NCI-H1092 treated with DMSO at 0.1 percent for 48 hours (cell line): ENCODE measurements around the gene PCGF1.

Experiments used
- DNase-seq: peaks from one replicate; lab custom pipeline; 2025; lab: John Stamatoyannopoulos, UW

PCGF1 gene

GRCh38 chr2:74507145-74507925 lies at the start of gene PCGF1:
Gene PCGF1, minus strand, starts transcription at chr2:74507695. Its CDS starts 27 bp downstream, at chr2:74507668.
- peak; percentile 97 for DNase-seq

DNA sequence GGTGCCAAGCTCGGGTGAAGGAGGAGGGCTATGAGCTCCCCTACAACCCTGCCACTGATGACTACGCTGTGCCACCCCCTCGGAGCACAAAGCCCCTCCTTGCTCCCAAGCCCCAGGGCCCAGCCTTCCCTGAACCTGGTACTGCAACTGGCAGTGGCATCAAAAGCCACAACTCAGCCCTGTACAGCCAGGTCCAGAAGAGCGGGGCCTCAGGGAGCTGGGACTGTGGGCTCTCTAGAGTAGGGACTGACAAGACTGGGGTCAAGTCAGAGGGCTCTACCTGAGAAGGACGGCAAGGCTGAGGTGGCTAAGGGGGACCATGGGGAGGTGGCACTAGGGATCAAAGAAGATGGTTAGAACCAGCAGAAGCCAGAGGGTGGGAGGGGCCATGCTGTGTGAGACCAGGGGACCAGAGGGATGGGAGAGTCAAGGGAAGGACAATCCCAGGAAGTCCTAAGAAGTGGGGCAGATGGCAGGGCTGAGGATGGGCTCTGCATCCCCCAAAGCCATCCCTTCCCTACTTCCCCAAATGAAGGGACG lies 49.4 kb upstream of the PCGF1 start:
- DNase-seq: no peak

DNA sequence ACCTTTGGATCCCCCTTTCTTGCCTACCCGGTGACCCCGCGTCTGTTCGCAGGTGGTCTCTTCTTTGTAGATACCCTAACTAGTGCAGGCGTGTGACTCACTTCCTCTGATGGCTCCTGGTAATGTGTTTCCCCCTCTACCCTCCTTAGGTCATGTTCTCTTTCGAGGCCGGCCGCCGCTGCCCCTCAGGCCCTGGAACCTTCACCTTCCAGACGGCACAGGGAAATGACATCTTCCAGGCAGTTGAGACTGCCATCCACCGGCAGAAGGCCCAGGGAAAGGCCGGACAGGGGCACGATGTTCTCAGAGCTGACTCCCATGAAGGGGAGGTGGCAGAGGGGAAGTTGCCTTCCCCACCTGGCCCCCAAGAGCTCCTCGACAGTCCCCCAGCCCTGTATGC lies 48.7 kb upstream of the PCGF1 start:
- no peak for DNase-seq

DNA sequence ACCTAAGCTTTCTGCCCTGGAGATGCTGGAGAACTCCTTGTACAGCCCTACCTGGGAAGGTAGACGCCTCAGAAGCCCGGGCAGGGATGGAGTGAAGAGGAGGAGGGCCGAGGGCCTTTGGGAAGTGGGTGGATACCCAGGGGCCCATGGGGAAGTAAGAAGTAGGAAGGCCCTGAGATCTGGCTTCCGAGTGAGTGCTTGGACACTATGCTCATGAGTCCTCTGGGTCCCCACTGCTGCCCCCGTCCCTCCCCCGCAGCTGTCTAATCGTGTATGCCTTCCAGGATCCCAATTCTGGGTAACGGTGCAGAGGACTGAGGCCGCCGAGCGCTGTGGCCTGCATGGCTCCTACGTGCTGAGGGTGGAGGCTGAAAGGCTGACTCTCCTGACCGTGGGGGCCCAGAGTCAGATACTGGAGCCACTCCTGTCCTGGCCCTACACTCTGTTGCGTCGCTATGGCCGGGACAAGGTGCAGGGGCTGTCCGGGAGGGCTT lies 48.2 kb upstream of the PCGF1 start:
- no peak for DNase-seq

DNA sequence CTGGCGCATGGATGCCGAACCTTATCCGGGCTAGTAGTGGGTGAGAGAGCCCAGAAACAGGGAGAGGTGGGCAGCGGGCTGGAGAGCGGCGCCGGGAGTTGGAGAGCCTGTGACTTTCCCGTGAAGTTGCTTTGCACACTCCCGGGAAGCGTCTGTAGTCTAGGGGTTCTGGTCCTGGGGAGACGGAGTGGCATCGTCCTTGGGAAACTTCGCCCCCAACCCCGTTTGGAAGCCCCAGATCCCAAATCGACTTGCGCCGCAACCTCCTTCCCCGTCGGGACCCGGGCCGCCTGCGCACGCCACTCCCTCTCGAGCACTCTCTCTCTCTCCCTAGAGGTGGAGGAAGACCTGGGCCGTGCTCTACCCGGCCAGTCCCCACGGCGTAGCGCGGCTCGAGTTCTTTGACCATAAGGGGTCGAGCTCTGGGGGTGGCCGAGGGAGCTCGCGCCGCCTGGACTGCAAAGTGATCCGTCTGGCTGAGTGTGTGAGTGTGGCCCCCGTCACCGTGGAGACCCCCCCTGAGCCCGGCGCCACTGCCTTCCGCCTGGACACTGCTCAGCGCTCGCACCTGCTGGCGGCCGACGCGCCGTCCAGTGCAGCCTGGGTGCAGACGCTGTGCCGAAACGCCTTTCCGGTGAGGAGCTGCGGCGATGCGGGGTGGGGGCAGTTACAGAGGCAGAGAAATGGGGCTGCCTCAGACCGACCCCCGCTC lies 47.5 kb upstream of the PCGF1 start:
- no peak for DNase-seq

GRCh38 chr2:74553892-74554819 lies 46.7 kb upstream of the PCGF1 start, which contains the start of the genes DOK1 and LOXL3:
Gene DOK1, plus strand, starts transcription at chr2:74554720. Its CDS starts 35 bp downstream, at chr2:74554755.
Gene LOXL3, minus strand, starts transcription at chr2:74553942. Its CDS starts 1,308 bp downstream, at chr2:74552634.
- DNase-seq: peak; percentile 54

- no peak for DNase-seq
These were observed 45.7 kb upstream of the PCGF1 start for GRCh38 chr2:74552914-74553811.

GRCh38 chr2:74551942-74552913 lies 44.7 kb upstream of the PCGF1 start:
- no peak for DNase-seq

- DNase-seq: no peak
These were observed 44.0 kb upstream of the PCGF1 start for GRCh38 chr2:74551530-74551929.

DNA sequence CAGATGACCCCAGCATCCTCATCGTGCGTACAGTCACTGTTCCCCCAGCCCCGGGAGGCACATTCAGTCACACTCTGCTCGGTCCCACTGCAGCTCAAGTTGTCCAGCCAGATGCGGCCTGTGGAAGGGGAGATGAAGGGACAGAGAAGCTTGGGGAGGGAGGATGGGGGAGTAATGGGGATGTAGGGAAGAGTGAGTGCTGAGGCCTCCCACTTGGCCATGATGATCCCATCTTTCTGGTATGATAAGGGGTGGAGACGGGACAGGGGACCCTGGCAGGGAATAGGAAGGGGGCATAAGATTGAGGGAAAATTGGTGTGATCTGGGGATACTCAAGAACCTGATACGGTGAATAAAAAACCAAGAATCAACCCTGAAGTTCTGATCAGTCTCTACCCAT lies 42.7 kb upstream of the PCGF1 start:
- DNase-seq: no peak

DNA sequence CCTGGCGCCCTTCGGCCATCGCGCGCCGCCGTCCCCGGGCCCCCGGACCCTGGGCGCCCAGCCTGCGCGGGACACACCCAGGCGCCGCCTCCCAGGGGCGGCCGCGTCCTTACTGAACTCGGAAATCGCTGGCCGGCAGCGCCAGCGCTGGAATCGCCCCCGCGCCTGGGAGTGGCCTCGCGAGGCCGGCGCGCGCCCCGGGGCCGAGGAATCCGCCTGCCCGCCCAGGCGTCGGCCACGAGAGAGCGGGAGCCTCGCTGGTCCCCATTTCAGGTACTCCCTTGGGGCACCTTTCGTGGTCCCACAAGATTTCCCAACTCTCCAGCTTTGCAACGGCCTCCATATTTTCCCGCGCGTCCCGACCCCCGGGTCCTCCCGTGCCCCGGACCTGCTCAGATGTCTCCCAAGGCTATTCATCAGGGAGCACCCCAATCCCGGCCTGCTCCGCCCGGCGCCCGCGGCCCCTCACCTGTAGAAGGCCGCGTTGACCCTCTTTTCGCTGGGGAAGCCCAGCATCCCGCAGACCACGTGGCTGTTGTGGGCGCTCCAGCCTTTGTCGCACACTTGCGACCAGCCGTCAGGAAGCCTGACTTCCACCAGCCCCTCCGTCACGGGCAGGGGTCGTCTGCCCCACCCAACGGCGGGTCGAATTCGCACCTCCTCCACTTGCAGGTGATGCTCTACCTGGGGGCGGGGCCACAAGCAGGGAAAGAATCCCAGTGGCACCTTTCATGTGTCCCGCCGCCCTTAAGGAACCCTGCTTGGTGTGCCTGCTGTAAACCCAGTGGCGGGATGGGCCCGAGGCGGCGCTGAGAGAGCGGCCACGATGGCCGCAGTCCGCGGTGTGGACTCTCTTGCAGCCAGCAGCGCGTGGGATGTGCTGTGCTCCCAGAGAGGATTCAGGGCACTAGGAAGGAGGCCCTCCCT lies 41.7 kb upstream of the PCGF1 start:
- DNase-seq: peak; percentile 22

GRCh38 chr2:74548285-74548899 lies 40.9 kb upstream of the PCGF1 start:
- peak; percentile 65 for DNase-seq

DNA sequence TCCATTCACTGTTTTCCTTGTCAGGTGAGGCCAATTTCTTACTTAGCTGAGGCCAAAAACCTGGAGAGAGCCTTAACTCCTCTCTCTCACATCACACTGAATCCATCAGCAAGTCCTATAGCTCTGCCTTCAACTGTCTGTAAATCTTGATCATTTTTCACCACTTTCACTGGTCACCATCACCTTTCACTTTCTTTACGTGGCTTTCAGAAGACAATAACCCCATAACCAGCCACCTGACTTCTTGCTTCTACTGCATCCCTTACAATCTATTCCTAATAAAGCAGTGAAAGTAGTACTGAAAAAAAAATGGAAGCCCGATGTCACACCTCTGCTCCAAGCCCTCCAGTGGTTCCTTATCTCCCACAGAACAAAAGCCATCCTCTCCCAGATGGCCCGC lies 38.5 kb upstream of the PCGF1 start:
- DNase-seq: no peak

GRCh38 chr2:74544634-74545033 lies 37.1 kb upstream of the PCGF1 start:
- DNase-seq: no peak

DNA sequence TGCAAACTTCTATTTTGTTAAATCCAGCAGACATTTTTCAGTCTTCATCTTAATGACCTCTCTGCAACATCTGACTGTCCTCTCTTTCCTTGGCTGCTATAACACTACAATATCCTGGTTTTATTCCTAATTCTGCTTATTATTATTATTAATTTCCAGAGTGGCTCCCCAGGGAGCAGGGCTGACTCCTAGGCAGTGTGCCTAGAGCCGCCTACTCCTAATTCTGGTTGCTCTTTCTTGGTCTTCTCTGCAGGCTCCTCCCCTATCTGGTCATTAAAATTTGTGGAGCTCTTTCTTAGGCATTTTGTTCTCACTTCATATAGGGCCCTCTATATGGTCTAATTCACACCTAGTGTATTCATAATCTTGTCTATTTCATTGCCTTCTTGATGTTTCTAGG lies 35.5 kb upstream of the PCGF1 start:
- DNase-seq: no peak

DNA sequence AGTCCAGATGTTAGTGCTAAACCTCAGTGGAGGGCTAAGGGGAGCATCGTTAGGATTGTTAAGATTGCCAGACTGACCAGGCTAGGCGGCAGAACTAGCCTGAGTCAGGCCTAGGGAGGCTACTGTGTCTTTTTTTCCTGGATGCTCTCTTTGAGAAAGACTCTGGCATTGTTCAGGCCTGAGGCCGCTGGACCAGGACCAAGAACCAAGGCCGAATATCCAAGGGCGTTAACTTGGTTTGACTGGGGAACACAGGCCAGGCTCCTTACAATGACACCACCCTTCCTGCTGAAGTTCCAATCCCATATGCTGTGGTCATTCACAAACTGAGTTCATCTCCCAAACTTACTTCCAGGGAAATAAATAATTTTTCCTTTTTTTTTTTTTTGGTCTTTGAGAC lies 32.8 kb upstream of the PCGF1 start:
- DNase-seq: no peak

DNA sequence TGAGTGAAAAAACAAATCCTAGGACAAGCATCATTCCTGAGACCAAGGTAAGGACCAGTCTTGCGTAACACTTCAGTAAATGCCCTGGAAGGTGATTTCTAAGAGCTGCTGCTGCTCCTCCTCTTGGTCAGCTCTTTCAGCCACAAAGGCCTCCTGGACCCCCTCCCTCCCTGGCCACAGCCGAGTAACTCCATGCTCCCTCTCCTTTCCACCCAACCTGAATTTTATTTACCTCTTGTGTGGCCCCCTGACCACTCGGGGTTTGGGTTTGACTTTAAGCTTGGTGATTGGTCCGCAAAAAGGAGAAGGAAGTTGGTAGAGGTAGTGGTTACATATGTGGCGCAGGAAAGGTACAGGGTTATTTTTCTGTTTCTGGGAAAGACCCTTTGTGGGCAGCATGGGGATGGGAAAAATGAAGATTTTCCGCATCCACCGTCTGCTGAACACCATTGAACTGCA lies 31.4 kb upstream of the PCGF1 start:
- DNase-seq: no peak

GRCh38 chr2:74537140-74537539 lies 29.6 kb upstream of the PCGF1 start:
- no peak for DNase-seq
